Duodenal mucosa (tissue), 2 donors: ENCODE results near the gene HLCS.
"Not testable (repeated sequence)": the region's sequence is repeated elsewhere in the genome, so short reads cannot be mapped to it uniquely, and the experiment has no call there.

ENCODE experiments used
- H3K27ac ChIP-seq: one replicate; pipeline ENCODE4 v1.7.0; 2013; ENCODE audit warnings: low read depth, low read length
- H3K27me3 ChIP-seq, 2 donors: one replicate each; pipeline ENCODE4 v1.7.0; 2013; ENCODE audit warnings: low read length in 2 of 2, control low read depth in 1 of 2; ENCODE audit not compliant: insufficient read depth in 2 of 2, control insufficient read depth in 1 of 2
- H3K36me3 ChIP-seq, 2 donors: one replicate each; pipeline ENCODE4 v1.7.0; 2013; ENCODE audit warnings: low read length in 2 of 2, control low read depth in 1 of 2; ENCODE audit not compliant: insufficient read depth in 2 of 2, control insufficient read depth in 1 of 2
- H3K4me1 ChIP-seq, 2 donors: one replicate each; pipeline ENCODE4 v1.7.0; 2013; ENCODE audit warnings: low read length in 2 of 2, control low read depth in 1 of 2; ENCODE audit not compliant: insufficient read depth in 2 of 2, control insufficient read depth in 1 of 2
- H3K4me3 ChIP-seq, 2 donors: one replicate each; pipeline ENCODE4 v1.7.0; 2013; ENCODE audit warnings: low read length in 2 of 2, low read depth in 1 of 2
- H3K9ac ChIP-seq, 2 donors: one replicate each; pipeline ENCODE4 v1.7.0; 2013; ENCODE audit warnings: low read length in 2 of 2, low read depth in 1 of 2
- H3K9me3 ChIP-seq, 2 donors: one replicate each; pipeline ENCODE4 v1.7.0; 2013; ENCODE audit warnings: low read length in 2 of 2, control low read depth in 1 of 2; ENCODE audit not compliant: control insufficient read depth in 1 of 2

HLCS gene

DNA sequence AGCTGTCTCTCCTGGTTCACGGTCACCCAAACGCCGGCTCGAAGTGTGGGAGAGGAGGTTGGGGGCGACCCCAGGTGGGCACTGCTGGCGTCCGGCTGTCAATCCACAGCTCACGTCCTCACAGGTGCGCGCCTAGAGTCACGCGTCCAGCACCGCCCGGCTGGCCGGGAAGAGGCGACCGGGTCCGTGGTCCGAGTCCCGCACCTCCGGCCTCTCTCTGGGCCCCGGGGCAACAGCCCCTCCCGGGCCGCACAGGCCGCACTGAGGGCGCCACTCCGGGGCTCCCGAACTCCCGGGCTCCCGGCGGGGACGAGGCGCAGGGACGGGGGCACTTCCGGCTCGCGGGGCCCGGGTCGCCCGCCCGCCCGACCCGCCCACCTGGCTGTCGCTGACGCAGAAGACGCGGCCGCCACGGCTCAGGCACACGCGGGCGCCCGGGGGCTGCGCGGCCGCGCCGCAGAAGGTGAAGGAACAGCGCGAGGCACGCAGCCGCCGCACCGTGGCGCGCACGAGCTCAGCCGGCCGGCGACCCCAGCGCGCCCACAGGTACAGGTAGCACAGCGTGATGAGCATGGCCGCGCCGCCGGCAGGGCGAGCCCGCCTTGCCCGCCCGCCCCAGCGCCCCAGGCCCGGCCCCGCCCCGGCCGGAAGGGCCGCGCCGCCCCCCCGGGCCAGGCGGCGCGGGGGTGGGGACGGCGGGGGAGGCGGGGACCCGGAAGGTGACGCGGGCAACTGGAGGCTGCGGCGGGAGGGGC is at the start of gene HLCS:
HLCS (minus strand) TSS at position 604 of the 755 bp plus-strand sequence; CDS start at position 573, 31 bp downstream.
- peak within 1 kb of the TSS; percentile 54 for H3K27ac ChIP-seq
- H3K9me3 ChIP-seq: no peaks in the 10 kb centered on the region
- H3K9ac ChIP-seq: peak within 1 kb of the TSS; percentile 72 to 79
- H3K27me3 ChIP-seq: no peaks in the 10 kb centered on the region
- H3K36me3 ChIP-seq: no peaks in the 10 kb centered on the region
- H3K4me1 ChIP-seq: peaks cover 6 to 13% of the 10 kb centered on the region in 2 donors
- peak within 1 kb of the TSS; percentile 69 to 82 for H3K4me3 ChIP-seq

DNA sequence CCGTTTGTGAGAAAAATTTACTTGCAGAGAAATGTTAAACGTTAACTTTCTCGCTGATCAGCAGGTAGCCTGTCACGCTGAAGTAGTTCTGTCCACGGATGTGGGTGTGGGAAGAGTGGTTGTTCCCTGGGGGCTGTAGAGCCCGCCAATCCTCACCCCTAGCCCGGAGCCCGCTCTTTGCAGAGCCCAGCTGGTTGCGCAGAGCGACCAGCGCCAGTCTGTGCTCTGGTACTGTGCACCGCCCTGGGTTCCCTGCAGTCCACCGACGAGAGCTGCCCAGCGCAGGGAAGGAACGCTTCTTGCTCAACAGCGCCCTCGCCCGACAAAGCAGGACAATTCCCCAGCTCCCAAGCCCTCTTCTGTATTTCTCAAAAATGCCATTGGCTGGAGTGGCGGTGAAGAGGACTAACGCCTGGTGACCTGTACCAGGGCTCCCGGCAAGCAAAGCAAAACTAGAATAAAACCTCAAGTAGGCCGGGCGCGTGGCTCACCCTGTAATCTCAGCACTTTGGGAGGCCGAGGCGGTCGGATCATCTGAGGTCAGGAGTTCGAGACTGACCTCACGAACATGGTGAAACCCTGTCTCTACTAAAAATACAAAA is 43.4 kb upstream of the HLCS start:
- Histone ChIP-seq H3K4me3 (peak overlapping the region; percentile 56 to 72), H3K27ac (no peak overlapping the region), H3K9me3 (no peaks in the 10 kb centered on the region), H3K4me1 (peaks cover 0 to 4% of the 10 kb centered on the region in 2 donors), H3K9ac (peak overlapping the region in 1 of 2 donors; percentile 77), H3K27me3 (peaks cover 7 to 14% of the 10 kb centered on the region in 2 donors), H3K36me3 (no peaks in the 10 kb centered on the region)

DNA sequence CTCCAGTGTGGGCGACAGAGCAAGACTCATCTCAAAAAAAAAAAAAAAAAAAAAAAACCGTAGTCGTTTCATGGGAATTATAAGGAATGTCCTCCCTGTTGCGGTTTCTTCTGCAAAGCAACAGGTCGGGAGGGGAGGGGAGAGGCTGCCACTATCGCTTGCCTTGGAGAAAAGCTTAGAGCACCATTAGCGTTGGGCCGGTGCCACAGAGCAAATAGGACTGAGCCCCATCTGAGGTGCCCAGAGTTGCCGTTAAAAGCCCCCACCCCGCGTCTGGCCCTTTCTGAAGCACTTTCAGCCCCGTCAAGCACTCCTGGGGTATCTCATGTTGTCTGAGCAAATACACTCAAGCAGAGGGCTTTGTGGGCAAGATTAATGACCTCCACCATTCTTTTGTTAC is 42.3 kb upstream of the HLCS start:
- Histone ChIP-seq H3K27ac (no peak overlapping the region), H3K4me3 (no peak overlapping the region), H3K9me3 (no peaks in the 10 kb centered on the region), H3K36me3 (no peaks in the 10 kb centered on the region), H3K27me3 (peaks cover 7 to 14% of the 10 kb centered on the region in 2 donors), H3K4me1 (peaks cover 0 to 4% of the 10 kb centered on the region in 2 donors), H3K9ac (no peak overlapping the region)

DNA sequence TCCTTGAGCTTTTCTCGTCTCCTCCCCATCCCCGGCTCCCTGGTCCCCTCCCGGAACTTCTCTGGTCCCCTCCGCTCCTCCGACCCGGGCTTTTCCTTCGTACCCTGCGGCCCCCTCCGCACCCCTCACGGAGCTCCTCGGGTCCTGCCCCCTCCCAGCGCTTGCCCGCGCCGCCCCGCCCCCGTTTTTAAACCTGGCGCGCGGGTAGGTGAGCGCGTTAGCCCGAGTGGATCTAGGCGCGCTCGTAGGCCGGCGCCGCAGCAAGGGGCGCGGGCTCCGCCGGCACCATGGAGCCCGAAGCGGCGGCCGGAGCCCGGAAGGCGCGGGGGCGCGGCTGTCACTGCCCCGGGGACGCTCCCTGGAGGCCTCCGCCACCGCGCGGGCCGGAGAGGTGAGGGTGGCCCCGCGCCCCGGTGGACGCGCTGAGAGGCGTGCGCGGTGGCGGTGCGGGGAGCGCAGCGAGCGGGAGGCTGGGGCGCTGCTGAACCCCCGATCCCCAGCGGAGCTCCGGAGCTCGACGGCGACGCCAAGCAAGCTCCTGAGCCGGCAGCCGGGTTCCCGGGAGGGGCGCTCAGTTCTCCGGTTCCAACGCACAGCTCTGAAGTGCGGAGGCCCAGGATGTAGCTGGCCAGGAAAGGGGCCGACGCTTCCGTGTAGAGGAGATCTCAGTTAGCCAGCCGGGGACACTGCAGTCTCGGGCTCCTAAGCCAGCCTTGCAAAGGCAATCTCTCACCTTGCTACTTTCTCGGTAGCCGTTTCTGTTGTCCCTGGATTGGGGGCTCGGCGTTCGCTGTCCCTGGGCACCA is 40.2 kb upstream of the HLCS start, which contains the start of gene RIPPLY3:
RIPPLY3 (plus strand) TSS at position 217 of the 806 bp plus-strand sequence; CDS start at position 288, 71 bp downstream.
- Histone ChIP-seq H3K36me3 (no peaks in the 10 kb centered on the region), H3K9me3 (no peaks in the 10 kb centered on the region), H3K27me3 (peaks cover 7 to 14% of the 10 kb centered on the region in 2 donors), H3K9ac (no peak within 1 kb of the TSS), H3K27ac (no peak within 1 kb of the TSS), H3K4me3 (peak within 1 kb of the TSS; percentile 21 to 60), H3K4me1 (peaks cover 0 to 4% of the 10 kb centered on the region in 2 donors)

DNA sequence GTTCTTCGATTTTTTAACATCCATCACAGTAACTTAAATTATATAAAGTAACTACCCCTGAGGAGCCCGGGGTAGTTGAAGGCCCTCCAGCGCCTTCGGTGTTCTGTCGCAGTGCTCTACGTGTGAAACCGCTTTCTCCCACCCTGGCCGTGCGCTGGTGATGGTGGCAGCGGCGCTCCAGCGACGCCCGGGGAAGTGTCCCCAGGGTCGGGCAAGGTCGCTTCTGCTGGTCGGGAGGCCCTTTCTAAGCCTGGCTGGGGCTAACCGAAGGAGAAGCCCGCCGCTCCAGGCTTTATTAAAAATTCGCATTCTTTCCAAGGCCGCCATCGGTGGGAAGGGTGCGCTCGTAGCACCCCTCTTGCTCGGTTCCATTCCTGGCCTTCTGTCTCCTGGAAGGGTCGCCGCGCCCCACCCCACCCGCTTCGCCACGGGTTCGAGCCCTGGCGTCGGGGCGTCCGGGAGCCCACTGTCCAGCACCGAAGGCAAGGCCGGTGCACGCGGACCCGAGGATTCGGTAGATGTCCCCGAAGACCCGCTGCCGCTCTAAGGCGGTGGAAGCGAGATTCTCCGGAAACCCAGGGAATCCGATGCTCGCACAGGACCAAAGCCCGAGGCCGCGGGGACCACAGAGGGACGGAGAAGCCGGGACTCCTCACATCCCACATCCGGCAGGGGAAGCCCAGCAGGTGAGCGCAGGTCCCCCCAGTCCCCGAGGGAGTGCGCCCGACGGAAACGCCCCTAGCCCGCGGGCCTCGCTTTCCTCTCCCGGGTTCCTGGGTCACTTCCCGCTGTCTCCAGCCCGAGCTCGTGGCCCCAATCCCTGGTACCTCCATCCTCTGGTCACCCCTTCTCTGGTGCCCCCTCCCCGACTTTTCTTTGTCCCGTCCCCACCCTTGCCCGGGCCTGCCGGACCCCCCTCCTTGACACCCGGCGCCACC is 39.3 kb upstream of the HLCS start:
- Histone ChIP-seq H3K27me3 (peaks cover 7 to 14% of the 10 kb centered on the region in 2 donors), H3K9me3 (no peaks in the 10 kb centered on the region), H3K4me3 (peak overlapping the region; percentile 21 to 29), H3K36me3 (no peaks in the 10 kb centered on the region), H3K9ac (no peak overlapping the region), H3K27ac (no peak overlapping the region), H3K4me1 (peaks cover 0 to 4% of the 10 kb centered on the region in 2 donors)

DNA sequence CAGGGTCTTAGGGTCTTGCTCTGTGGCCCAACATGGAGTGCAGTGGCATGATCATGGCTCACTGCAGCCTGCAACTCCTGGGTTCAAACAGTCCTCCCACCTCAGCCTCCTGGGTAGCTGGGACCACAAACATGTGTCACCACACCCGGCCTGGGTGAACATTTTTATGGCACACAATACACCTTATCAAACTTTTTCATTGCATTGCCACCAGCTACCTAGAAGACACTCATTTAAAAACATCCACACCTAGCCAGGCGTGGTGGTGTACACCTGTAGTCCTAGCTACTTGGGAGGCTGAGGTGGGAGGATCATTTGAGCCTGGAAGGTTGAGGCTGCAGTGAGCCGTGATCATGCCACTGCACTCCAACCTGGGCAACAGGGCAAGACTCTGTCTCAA is 37.4 kb upstream of the HLCS start:
- H3K4me1 ChIP-seq, H3K36me3 ChIP-seq, H3K27ac ChIP-seq, H3K9ac ChIP-seq, H3K4me3 ChIP-seq, H3K9me3 ChIP-seq: not testable (repeated sequence)
- H3K27me3 ChIP-seq: peaks cover 6 to 14% of the 10 kb centered on the region in 2 donors

DNA sequence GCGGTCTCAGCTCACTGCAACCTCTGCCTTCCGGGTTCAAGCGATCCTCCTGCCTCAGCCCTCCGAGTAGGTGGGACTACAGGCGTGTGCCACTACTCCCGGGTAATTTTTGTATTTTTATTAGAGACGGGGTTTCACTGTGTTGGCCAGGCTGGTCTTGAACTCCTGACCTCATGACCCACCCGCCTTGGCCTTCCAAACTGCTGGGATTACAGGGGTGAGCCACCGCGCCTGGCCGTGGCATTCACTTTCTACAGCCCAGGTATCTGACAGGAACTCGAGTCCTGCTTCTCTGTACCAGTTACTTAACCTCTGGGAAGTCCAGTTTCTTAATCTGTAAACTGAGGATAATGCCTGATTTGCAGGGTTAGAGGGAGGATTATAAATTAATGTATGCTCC is 36.4 kb upstream of the HLCS start:
- H3K27me3 ChIP-seq: peaks cover 4 to 11% of the 10 kb centered on the region in 2 donors
- H3K4me3 ChIP-seq, H3K9ac ChIP-seq, H3K4me1 ChIP-seq, H3K36me3 ChIP-seq, H3K9me3 ChIP-seq, H3K27ac ChIP-seq: not testable (repeated sequence)

DNA sequence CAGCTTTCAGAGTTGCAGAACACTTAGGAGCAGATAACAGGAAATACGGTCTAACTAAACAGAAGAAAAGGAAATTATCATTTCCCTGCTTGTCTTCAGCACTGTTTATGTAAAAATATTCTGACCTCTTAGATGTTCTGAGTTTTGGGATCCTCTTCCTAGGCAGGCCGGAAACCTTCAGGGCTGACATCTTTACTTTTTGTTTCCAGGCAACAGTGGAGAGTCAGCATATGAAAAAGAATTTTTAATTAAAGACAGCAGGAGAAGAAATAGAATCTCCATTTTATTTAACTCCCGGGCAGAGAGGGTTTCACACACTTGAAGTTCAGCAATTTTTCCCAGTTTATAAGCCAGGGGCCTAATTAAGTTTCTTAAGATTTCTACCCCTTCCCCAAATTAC is 35.0 kb upstream of the HLCS start:
- H3K27me3 ChIP-seq: peaks cover 0 to 7% of the 10 kb centered on the region in 2 donors
- no peak overlapping the region for H3K4me3 ChIP-seq
- H3K9ac ChIP-seq: no peak overlapping the region
- H3K9me3 ChIP-seq: no peaks in the 10 kb centered on the region
- no peaks in the 10 kb centered on the region for H3K36me3 ChIP-seq
- no peaks in the 10 kb centered on the region for H3K4me1 ChIP-seq
- H3K27ac ChIP-seq: no peak overlapping the region

DNA sequence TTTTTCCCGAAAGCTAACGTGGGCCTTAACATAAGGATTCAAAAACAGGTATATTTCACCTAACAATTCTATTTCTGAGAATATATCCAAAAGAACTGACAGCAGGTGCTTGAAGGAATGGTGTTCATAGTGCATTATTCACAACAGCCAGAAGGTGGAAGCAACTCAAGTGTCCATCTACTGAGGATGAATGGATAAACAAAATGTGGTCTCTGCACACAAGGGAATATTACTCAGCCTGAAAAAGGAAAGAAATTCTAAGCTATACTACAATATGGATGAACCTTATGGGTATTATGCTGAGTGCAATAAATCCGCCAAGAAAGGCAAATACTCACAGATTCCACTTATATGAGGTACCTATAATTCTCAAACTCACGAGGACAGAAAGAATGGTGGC is 33.9 kb upstream of the HLCS start:
- no peaks in the 10 kb centered on the region for H3K4me1 ChIP-seq
- no peak overlapping the region for H3K27ac ChIP-seq
- H3K27me3 ChIP-seq: no peaks in the 10 kb centered on the region
- H3K4me3 ChIP-seq: no peak overlapping the region
- no peaks in the 10 kb centered on the region for H3K36me3 ChIP-seq
- no peak overlapping the region for H3K9ac ChIP-seq
- no peaks in the 10 kb centered on the region for H3K9me3 ChIP-seq
